Upper lobe of left lung (tissue), 6 donors: ENCODE measurements around the gene NMUR1. TPM values are rescaled to one million over a fixed set of nuclear protein-coding genes. Genes with fewer than 3 reads are reported as not detected.

Source experiments
- ATAC-seq, 2 donors: fragments of 200-7000 bp; cut with Tn5 transposase; one replicate each; pipeline ENCODE4 v1.9.1; 2022; ENCODE audit warnings: mild to moderate bottlenecking in 2 of 2, moderate library complexity in 2 of 2; ENCODE audit not compliant: low FRiP score in 2 of 2
- DNase-seq, 2 donors: peaks; one replicate each; pipeline ENCODE4 v3.0.0-alpha.2; 2019 to 2020
- H3K27ac ChIP-seq, 4 donors: fragments of 200-600 bp; sonication (generic); one replicate each; pipeline ENCODE4 v1.5.1; 2016 to 2019
- H3K27me3 ChIP-seq, 4 donors: fragments of 200-600 bp; sonication (generic); one replicate each; pipeline ENCODE4 v1.5.1; 2017 to 2019
- H3K36me3 ChIP-seq, 4 donors: fragments of 200-600 bp; sonication (generic); one replicate each; pipeline ENCODE4 v1.5.1; 2016 to 2019
- H3K4me1 ChIP-seq, 4 donors: fragments of 200-600 bp; sonication (generic); one replicate each; pipeline ENCODE4 v1.5.1; 2018 to 2019
- H3K4me3 ChIP-seq, 4 donors: fragments of 200-600 bp; sonication (generic); one replicate each; pipeline ENCODE4 v1.5.1; 2017 to 2019; ENCODE audit warnings: mild to moderate bottlenecking in 2 of 4, moderate library complexity in 1 of 4
- H3K9me3 ChIP-seq, 4 donors: fragments of 200-600 bp; sonication (generic); one replicate each; pipeline ENCODE4 v1.5.1; 2018 to 2019
- EP300 ChIP-seq, 4 donors: sonication (generic); formaldehyde crosslinking; IDR thresholded peaks; one replicate each; pipeline ENCODE4 v1.5.1; 2017; ENCODE audit warnings: antibody characterized with exemption in 4 of 4, control low read depth in 2 of 4
- POLR2A ChIP-seq, 4 donors: fragments of 450-650 bp; IDR thresholded peaks; one replicate each; pipeline ENCODE4 v1.5.1; 2016 to 2017; ENCODE audit warnings: antibody characterized with exemption in 4 of 4, mild to moderate bottlenecking in 2 of 4
- POLR2AphosphoS5 ChIP-seq, 2 donors: sonication (generic); formaldehyde crosslinking; IDR thresholded peaks; one replicate each; pipeline ENCODE4 v1.5.1; 2017; ENCODE audit warnings: antibody characterized with exemption in 2 of 2
- WGBS, 2 donors: methylation state at CpG; one replicate each; pipeline ENCODE4 v1.1.5; 2017 to 2018; 5-methylcytosine and 5-hydroxymethylcytosine counted together
- total RNA-seq, 6 donors: library from RNA; depleted of rRNA in 4 of 6; stranded (reverse); fragments of >200 nt in 4 of 6; gene quantifications; one replicate each; pipeline versions ENCODE4 v1.1.0 to v1.2.1, GENCODE V29; 2016 to 2021
- TF ChIP-seq, protein P1 (sequence below), 6 experiments: fragments of 450-650 bp in 4 of 6; fragments of 200-600 bp in 2 of 6; sonication (generic) in 2 of 6; IDR thresholded peaks; one replicate each; pipeline ENCODE4 v1.5.1; 2016 to 2019; ENCODE audit warnings: antibody characterized with exemption in 6 of 6
- donor health status: DM: no; HTN: no; CAD: no; lungs with moderate emphysema.
- donor health status: DM: no; HTN: yes; CAD: no; lungs with severe emphysema.

Gene NMUR1
- total RNA-seq, 6 donors from 2014 or later: 1.1 to 2.4 (median 1.9) TPM

DNA sequence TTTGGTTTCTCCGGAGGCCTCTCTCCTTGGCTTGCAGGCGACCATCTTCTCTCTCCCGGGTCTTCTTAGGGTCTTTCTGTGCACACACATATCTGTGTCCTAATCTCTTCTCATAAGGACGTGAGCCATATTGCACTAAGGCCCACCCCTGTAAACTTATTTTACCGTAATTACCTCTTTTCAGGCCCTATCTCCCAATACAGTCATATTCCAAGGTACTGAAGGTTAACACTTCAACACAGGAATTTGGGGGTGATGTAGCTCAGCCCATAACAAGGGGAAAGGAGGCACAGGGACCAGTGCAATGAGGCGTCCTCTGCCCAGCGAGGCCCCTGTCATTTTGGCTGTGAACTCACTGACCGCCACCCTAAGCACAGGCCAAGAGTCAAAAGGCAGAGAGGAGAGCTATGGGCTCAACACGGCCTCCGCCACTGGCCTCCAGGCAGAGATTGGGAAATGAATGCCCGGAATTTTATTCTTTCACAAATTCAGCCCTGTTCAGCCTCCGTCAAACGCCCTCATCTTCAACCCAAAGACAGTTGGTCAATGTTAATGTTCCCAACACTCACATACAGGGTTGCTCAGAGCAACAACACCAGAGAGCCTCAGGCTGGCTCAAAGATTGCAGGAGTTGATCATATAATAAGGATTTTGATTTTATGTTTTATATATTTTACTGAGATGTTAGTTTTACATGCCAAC, 15.9 kb upstream of the NMUR1 start:
- peaks cover 0 to 13% (median 8%) of the 10 kb centered on the region in 4 donors for H3K9me3 ChIP-seq
- no peaks in the 10 kb centered on the region for H3K36me3 ChIP-seq
- 73 to 79% methylated on average over 12 to 13 of the region's 13 CpGs for WGBS, 2 donors
- ATAC-seq (no peak), DNase-seq (no peak)
- no peak overlapping the region for H3K4me3 ChIP-seq
- no peaks in the 10 kb centered on the region for H3K27me3 ChIP-seq
- H3K4me1 ChIP-seq: peaks cover 16 to 33% (median 25%) of the 10 kb centered on the region in 4 donors
- TF ChIP-seq POLR2AphosphoS5 (IDR thresholded peaks at IDR 0.05) (no peak), EP300 (IDR thresholded peaks at IDR 0.05) (no peak), POLR2A (IDR thresholded peaks at IDR 0.05) (no peak)
- TF ChIP-seq, protein P1, sequence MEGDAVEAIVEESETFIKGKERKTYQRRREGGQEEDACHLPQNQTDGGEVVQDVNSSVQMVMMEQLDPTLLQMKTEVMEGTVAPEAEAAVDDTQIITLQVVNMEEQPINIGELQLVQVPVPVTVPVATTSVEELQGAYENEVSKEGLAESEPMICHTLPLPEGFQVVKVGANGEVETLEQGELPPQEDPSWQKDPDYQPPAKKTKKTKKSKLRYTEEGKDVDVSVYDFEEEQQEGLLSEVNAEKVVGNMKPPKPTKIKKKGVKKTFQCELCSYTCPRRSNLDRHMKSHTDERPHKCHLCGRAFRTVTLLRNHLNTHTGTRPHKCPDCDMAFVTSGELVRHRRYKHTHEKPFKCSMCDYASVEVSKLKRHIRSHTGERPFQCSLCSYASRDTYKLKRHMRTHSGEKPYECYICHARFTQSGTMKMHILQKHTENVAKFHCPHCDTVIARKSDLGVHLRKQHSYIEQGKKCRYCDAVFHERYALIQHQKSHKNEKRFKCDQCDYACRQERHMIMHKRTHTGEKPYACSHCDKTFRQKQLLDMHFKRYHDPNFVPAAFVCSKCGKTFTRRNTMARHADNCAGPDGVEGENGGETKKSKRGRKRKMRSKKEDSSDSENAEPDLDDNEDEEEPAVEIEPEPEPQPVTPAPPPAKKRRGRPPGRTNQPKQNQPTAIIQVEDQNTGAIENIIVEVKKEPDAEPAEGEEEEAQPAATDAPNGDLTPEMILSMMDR (IDR thresholded peaks at IDR 0.05): no peak
- peak overlapping the region; percentile 50 to 86 (median 78) for H3K27ac ChIP-seq

GRCh38 chr2:231545105-231545902, 15.1 kb upstream of the NMUR1 start:
- 31% methylated on average over 14 of the region's 14 CpGs for WGBS, 2 donors
- H3K4me3 ChIP-seq: no peak overlapping the region
- peaks cover 0 to 13% (median 8%) of the 10 kb centered on the region in 4 donors for H3K9me3 ChIP-seq
- peaks cover 16 to 32% (median 25%) of the 10 kb centered on the region in 4 donors for H3K4me1 ChIP-seq
- no peaks in the 10 kb centered on the region for H3K36me3 ChIP-seq
- peak overlapping the region; percentile 50 to 86 (median 78) for H3K27ac ChIP-seq
- DNase-seq (peak in 1 of 2 donors; percentile 78), ATAC-seq (peak; percentile 90 to 91)
- H3K27me3 ChIP-seq: no peaks in the 10 kb centered on the region
- TF ChIP-seq POLR2A (IDR thresholded peaks at IDR 0.05) (no peak), EP300 (IDR thresholded peaks at IDR 0.05) (peak in 1 of 4 donors; percentile 56), POLR2AphosphoS5 (IDR thresholded peaks at IDR 0.05) (peak in 1 of 2 donors; percentile 78)
- TF ChIP-seq, protein P1 (IDR thresholded peaks at IDR 0.05): no peak

- peaks cover 16 to 26% (median 23%) of the 10 kb centered on the region in 4 donors for H3K4me1 ChIP-seq
- DNase-seq: no peak
- H3K36me3 ChIP-seq: no peaks in the 10 kb centered on the region
- ATAC-seq: peak in 1 of 2 donors; percentile 47
- no peak overlapping the region for H3K27ac ChIP-seq
- no peak overlapping the region for H3K4me3 ChIP-seq
- no peaks in the 10 kb centered on the region for H3K27me3 ChIP-seq
- H3K9me3 ChIP-seq: peaks cover 0 to 13% (median 8%) of the 10 kb centered on the region in 4 donors
- no peak for TF ChIP-seq EP300 (IDR thresholded peaks at IDR 0.05)
- WGBS, 2 donors: 49 to 63% methylated on average over 3 of the region's 3 CpGs
Observed at GRCh38 chr2:231542136-231542535, 11.9 kb upstream of the NMUR1 start.

GRCh38 chr2:231541645-231542044, 11.4 kb upstream of the NMUR1 start:
- Histone ChIP-seq H3K36me3 (no peaks in the 10 kb centered on the region), H3K9me3 (peaks cover 0 to 13% (median 8%) of the 10 kb centered on the region in 4 donors), H3K27ac (peak overlapping the region in 1 of 4 donors; percentile 43), H3K27me3 (no peaks in the 10 kb centered on the region), H3K4me3 (no peak overlapping the region), H3K4me1 (peaks cover 16 to 26% (median 23%) of the 10 kb centered on the region in 4 donors)
- ATAC-seq (peak in 1 of 2 donors; percentile 29), DNase-seq (no peak)
- WGBS, 2 donors: 42 to 62% methylated on average over 5 to 11 of the region's 11 CpGs
- TF ChIP-seq EP300 (IDR thresholded peaks at IDR 0.05) (no peak), POLR2AphosphoS5 (IDR thresholded peaks at IDR 0.05) (no peak), POLR2A (IDR thresholded peaks at IDR 0.05) (no peak)
- TF ChIP-seq, protein P1 (IDR thresholded peaks at IDR 0.05): no peak

- peaks cover 4 to 21% (median 10%) of the 10 kb centered on the region in 4 donors for H3K4me1 ChIP-seq
- H3K36me3 ChIP-seq: no peaks in the 10 kb centered on the region
- no peaks in the 10 kb centered on the region for H3K27me3 ChIP-seq
- no peak for DNase-seq
- no peak for ATAC-seq
- TF ChIP-seq EP300 (IDR thresholded peaks at IDR 0.05) (no peak), POLR2AphosphoS5 (IDR thresholded peaks at IDR 0.05) (no peak), POLR2A (IDR thresholded peaks at IDR 0.05) (no peak)
- TF ChIP-seq, protein P1 (IDR thresholded peaks at IDR 0.05): no peak
- H3K4me3 ChIP-seq: no peak overlapping the region
- no peak overlapping the region for H3K27ac ChIP-seq
- WGBS, 2 donors: 96 to 98% methylated on average over 4 of the region's 4 CpGs
- H3K9me3 ChIP-seq: peaks cover 0 to 13% (median 8%) of the 10 kb centered on the region in 4 donors
Observed at GRCh38 chr2:231539991-231540390, 9.7 kb upstream of the NMUR1 start.
